Measurements from ENCODE around the gene UBE2G1. TPM values are rescaled to one million over a fixed set of nuclear protein-coding genes. Genes with fewer than 3 reads are reported as not detected.
"Not testable (repeated sequence)": the region's sequence is repeated elsewhere in the genome, so short reads cannot be mapped to it uniquely, and the experiment has no call there.

Gene UBE2G1
- total RNA-seq, 1 experiment from 2014 or later: 49.7 TPM

DNA sequence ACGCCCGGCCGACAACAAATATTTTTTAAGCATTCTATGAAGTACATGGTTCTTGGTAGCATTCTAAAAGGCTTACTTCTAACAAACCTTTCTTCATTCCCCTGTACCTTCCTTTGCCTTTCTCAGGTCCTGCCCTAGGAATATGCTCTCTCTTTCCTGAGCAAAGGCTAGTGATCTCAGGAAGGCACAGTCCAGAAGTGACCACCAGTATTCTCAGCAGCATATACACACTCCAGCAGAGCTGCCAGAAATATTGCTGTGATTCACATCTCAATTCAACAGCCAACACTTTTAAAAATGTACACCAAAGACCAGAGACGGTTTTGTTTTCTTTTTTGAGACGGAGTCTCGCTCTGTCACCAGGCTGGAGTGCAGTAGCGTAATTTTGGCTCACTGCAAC is 61.3 kb downstream of the UBE2G1 start:
- DNase-seq (ENCODE audit: low read depth): no peak

DNA sequence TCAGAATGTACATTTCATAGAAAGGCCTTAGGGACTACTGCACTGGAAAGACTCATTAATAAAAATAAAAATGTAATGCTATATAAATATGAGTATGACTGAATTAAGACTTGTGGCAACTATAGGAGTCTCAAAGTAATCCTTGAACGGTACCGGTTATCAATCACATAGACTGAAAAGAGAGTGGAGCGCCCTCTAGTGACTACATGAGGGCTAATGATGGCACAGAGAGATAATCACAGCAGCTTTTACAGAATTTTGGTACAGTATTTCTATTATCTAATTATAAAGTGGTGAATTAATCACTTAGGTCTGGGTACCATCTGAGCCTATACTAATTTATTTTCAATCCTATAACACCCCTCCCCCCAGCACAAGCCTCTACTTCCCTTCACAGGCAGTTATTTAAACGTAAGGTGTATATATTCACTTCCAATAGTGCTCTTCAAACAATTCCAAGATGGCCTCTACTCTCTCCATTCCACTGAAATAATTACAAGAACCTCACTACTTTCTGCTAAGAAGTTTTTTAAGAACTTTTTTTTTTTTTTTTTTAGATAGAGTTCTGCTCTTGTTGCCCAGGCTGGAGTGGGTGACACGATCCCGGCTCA is 62.0 kb downstream of the UBE2G1 start:
- DNase-seq (ENCODE audit: low read depth): peak; percentile 42

DNA sequence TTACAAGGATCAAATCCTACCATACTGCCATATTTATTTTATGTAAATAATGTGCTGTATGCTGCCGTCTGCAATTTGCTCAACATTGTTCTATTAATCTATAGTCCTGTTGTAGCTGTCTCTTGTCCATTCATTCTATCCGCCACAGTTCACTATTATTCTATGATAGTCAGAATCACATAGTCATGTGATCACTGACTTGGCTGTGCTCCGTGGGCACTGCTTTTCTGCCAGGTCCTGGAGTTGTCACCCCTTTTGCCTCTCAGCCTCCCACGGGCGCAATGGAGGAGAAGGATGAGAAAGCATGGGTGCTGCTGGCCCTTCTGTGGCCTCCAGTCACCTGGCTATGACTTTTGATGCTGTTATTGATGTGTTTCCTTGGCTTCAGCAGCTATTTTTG is 65.4 kb downstream of the UBE2G1 start:
- no peak for DNase-seq (ENCODE audit: low read depth)

DNA sequence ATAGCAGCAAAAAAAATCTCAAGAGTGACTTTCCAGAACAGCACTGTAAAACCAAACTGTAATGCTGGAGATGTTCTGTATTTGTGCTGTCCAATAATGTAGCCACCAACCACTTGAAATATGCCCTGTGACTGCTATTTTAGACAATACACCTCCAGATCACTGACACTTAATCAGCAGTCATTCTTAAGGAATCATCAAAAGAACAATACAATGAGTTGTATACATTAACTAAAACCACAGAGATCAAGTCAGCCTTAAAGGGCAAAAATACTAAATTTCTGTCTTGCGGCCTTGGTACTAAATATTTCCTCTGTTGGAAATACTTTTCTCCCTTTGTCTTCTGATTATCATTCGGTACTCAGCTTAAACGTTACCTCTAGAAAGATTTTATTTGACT is 69.1 kb downstream of the UBE2G1 start:
- DNase-seq (ENCODE audit: low read depth): no peak

DNA sequence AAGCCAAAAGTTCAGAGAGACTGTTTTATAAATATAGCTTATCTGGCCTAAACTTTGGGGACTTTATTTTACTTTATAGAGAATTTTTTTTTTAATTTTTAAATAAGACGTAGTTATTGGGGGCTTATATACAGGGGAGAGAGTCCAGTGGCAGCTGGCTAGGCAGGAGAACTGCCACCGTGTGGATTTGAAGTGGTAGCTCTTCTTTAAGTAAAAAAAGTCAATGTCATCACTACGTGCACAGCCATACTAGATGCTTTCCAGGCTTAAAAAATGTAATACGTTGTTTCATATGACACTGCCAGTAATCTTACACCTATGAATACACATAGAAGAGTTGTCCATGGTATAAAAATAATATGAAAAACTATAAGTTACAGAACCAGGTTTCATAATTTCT is 70.8 kb downstream of the UBE2G1 start:
- no peak for DNase-seq (ENCODE audit: low read depth)

DNA sequence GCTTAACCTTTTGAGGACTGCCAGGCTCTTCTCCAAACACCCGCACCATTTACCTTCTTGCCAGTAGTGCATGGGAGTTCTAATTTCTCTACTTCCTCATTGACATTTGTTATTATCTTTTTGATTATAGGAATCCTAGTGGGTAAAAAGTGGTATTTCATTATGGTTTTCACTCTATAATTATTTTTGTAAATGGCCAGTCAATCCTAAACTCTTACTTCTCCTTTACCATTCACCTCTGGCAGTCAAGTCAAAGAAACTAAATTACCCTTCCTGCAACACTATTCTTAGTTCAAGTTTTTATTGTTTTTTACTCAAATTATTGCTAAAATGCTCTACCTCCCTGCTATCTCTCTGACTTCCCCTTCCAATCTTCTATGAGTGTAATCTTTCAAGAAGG is 72.9 kb downstream of the UBE2G1 start:
- no peak for DNase-seq (ENCODE audit: low read depth)

DNA sequence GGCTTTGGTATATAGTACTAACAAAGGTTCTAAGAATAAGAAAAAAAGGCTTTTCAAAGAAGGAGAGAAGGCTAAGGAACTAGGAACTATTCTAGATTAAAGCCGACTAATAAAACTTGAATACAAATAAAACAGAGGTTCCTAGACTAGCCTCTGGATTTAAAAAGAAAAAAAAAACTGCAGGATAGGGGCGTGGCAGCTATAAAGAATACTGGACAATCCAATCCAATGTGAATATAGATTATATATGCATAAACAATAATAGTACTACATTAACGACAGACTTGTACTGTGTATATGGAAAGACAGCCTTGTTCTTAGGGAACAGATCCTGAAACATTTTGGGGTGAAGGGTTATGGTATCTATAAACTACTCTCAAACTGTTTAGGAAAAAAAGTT is 78.8 kb downstream of the UBE2G1 start:
- no peak for DNase-seq (ENCODE audit: low read depth)

DNA sequence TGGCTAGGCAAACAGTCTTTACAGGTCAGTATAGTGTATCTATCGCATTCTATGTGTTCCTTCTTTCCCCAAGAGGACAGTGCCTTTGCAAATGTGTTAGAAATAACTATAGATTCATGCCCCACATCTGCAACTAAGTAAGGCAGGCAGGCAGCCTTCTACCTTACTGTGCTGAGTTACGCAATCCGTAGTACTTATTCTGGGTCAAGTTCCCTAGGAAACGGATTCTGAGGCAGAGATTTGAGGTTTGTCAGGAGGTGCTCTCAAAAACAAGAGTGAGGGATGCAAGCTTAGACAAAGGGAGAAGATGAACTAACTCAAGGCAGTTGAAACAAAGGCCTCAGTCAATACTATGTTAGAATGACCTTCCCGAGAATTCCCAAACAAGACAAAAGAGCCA is 90.0 kb downstream of the UBE2G1 start:
- no peak for DNase-seq (ENCODE audit: low read depth)

DNA sequence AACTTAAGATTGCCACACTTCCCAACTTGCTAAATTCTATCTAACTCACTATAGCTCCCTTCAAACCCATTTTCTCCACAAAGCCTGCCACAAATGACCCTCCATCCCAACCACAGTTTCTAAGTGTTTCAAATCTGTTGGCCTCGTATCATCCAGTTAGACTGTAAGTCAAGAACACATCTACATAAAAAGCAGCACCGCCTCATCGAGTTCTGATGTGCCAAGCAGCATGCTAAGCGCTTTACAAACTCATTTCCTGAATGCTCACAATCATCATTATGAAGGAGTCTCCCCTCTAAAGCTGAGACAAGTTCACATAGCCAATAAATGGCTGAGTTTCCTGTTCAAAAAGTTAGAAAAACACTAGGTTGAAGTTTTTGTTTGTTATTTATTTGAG is 93.5 kb downstream of the UBE2G1 start:
- no peak for DNase-seq (ENCODE audit: low read depth)

DNA sequence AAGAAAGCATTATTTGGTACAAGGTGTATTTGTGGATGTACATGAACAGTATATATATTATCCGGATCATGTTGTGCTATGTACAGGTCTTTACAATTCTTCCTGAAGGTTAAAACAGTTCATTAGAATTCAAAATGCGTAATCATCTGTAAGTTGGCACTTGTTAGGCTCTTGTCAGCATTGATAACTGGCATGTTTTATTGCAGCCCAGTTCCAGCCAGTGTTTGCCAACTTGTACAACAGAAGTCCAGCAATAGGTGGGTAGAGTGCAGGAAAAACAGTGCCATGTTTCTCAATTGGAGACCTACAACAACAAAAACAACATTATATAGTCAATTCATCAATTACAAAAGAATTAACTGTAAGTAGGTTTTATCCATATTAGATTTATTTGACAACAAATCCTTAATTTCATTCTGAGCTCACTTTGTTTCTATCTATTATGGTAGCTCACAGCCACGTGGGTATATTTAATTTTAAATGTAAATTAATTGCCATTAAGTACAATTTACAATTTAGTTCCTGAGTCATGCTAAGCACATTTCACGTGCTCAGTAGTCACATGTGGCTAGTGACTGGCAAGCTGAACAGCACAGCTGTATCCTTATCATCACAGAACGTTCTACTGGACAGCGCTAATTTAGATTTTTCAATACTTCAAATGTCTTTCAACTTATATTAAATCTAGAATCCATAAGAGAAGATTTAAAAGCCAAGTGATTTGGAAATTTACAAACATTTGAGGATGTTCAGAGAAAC is 94.1 kb downstream of the UBE2G1 start:
- DNase-seq (ENCODE audit: low read depth): no peak

DNA sequence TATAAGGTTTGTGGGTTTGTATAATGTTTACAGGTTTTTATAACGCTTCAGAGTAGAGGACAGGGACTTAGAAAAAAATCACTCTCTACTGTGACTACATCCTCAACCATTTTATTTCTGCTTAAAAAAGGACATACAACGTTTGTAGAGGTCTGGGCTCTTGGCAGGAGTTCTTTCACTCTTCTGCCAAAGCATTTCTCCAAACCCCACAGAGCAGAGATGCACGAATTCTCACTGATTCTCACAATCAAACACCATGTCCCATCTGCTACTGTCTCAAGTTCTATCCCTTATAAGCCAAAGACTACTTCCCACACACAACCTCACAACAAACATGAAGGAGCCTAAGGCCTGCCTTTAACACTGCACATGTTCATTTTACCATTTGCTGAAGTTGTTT is 95.7 kb downstream of the UBE2G1 start:
- DNase-seq (ENCODE audit: low read depth): no peak

DNA sequence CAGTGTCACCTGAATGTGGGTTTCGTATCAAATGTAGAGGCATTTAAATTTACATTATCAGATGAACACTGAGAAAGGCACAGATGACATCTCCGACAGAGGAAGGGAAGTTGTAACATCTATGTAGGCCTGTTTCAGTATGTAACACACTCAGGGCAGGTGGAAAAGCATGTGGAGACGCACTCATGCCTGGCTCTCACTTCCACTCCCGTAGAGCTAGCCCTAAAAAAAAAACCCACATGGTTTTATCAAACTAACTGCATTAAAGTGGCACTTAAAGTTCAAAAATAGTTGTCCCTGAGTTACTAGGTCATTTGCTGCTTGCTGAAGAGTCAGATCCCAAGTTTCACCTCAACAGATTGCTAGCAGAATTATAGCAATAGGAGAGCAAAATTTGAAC is 96.6 kb downstream of the UBE2G1 start:
- no peak for DNase-seq (ENCODE audit: low read depth)

DNA sequence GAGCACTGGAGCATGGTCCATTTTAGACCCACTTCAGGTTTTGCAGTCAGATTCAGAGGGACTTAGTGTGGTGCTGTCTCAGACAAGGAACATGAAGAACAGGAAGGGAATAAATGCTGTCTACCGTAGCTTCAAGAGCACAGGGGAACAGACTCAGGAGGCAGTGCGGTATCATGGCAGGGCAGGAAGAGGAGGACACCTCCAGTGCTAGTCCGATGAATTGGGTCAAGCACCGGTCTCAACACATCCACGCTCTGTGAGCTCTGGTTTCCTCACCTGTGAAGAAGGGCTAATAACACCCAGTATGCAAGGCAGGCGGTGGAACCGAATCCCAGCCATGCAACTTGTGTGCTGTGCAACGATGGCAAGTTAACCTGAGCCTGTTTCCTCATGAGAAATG is 99.1 kb downstream of the UBE2G1 start:
- no peak for DNase-seq (ENCODE audit: low read depth)

DNA sequence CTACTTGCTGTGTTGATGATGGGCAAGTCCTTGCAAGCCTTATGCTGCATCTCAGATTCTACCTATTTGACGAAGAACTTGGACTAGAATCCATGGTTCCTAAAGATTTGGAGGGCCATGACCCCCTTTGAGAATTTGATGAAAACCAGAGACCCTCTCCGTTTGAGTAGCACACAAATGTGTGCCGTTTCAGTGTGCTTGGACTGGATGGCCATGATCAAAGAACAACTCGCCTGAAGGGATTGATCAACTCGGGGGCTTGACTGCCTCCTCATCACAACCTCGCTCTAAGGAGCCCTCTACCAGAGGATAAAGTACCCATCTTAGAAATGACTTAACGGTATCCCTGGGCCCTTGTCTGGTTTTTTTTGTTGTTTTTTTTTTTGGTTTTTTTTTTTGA is 99.9 kb downstream of the UBE2G1 start:
- no peak for DNase-seq (ENCODE audit: low read depth)

DNA sequence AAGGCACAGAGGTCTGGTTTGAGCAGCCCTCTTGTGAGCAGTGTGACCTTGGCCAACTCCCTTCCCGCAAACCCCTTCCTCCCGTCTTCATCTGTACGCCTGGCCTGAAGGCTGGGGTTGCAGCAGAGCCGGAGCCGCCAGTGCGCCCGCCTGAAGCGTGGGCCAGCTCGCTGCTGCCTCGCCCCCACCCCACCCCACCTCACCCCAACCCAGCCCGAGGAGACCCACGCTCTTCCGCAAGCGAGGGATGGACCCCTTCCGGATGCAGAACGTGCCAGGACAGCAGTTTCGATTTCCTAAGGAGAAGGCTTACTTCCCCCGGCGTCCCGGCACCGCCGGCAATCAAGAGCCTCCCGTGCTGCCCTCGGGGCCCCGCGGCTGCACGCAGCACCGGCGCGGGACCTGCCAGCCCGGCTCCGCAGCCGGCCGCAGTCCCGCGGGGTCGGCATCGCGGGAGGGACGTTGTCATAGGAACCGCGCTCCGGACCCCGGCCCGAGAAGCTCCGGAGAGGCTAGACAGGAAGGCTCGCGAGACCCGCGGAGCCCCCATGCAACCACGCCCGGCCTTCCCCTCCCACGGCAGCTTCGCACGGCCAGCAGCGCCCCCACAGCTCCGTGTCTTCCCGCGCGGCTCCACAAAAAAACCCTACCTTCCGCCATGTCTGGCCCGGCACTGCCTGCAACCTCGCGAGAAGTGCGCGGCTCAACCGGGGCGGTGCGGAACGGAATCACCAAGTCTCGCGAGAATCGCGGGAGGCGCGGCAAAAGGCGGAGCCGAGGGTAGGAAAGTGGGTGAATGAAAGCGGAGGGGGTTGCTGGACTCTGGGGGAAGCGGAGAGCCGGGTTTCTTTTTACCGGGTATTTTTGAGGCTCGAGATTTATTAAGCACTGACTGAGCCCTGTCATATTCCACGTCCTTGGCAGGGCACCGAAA is 102.9 kb downstream of the UBE2G1 start, which contains the start of gene ANKFY1:
ANKFY1 (minus strand) TSS at position 698 of the 934 bp plus-strand sequence; CDS start at position 660, 38 bp downstream.
- peak; percentile 91 for DNase-seq (ENCODE audit: low read depth)

DNA sequence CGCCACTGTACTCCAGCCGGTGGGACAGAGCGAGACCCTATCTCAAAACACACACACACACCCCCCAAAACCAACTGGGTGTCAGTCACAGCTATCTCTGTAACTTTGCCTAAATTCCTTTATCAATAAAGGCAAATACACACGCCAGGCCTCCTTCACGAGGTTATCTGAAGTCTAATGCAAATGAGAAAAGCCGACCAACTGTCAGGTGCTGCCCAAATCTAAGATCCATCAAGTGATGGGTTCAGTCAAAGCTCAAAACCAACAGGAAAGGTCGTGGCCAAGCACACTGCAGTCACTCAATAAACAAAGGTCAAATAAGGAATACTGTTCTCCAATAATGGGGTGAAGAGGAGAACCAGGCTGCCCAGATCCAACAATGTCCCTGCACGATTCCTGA is 103.8 kb downstream of the UBE2G1 start:
- no peak for DNase-seq (ENCODE audit: low read depth)

DNA sequence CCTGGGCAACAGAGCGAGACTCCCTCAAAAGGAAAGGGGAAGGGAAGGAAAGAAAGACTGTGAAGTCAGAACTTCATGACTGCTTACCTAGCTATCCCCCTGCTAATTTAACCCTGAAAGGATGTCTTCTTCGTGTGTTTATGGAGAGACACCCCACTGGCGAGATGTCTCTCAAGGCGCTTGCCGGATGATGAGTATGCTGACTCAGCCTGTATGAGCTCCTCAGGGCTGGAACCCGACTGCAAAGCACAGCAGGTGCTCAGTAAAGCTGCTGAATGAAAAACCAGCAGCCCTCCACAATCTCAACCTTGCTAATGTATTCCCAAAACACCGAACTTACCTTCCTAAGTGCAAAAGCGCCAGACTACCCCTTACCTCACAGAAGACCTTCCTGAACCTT is 105.0 kb downstream of the UBE2G1 start:
- no peak for DNase-seq (ENCODE audit: low read depth)

DNA sequence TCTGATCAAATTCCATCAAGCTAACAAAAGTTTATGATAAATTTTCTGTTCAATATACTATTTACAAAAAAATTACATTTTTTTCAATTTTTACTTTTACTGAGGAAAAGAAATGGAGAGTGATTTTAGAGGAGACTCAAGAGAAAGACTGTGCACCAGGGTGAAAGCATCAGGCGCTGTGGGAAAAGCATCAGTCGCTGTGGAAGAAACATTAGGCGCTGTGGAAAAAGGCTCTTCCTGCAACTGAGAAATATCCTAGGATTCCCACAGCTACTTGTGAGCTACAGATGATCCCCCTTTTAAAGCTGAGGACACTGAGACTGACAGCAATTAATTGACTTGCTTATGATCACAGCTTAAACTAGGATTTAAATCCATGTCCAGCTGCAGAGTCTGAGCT is 107.6 kb downstream of the UBE2G1 start:
- no peak for DNase-seq (ENCODE audit: low read depth)

DNA sequence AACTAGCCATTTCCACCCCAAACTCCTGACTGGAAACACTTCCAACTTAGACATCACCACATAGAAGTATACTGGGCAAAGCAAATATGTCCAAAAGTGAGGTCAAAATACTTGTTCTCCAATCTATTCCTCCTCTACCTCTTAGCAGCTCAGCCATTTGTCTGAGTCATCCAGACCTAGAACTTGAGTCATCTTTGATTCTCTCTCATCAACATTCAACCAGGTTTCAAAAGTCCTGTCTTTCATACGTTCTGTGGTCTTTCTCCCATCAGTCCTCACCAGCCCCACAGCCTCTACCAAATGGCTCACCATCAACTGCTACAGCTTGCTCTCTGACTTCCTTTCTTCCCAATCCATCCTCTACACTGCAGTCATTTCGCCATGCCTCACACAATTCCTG is 109.5 kb downstream of the UBE2G1 start:
- DNase-seq (ENCODE audit: low read depth): no peak

DNA sequence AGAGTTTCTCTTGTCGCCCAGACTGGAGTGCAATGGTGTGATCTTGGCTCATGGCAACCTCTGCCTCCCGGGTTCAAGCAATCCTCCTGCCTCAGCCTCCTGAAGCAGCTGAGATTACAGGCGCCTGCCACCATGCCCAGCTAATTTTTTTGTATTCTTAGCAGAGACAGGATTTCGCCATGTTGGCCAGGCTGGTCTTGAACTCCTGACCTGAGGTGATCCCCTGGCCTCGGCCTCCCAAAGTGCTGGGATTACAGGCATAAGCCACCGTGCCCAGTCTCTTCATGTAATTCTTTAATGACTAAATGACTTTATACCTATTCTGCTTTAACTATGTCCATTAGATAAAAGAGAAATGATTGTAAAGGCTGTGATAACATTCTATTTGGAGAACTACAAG is 111.2 kb downstream of the UBE2G1 start:
- not testable (repeated sequence) for DNase-seq (ENCODE audit: low read depth)

DNA sequence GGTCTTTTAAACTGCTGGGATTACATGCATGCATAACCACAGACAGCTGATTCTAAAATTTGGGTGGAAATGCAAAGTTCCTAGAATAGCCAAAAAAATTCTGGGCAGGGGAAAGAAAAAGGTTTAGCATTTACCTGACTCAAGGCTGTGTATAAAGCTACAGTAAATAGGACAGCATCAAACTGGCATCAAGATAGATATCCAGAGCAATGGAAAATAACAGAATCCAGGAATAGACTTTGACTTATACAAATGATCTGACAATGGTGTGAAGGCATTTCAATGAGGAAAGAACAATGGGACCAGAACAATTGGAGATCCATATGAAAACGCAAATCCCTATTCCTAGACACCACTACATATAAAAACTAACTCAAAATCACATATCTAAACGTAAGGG is 115.6 kb downstream of the UBE2G1 start:
- DNase-seq (ENCODE audit: low read depth): no peak

DNA sequence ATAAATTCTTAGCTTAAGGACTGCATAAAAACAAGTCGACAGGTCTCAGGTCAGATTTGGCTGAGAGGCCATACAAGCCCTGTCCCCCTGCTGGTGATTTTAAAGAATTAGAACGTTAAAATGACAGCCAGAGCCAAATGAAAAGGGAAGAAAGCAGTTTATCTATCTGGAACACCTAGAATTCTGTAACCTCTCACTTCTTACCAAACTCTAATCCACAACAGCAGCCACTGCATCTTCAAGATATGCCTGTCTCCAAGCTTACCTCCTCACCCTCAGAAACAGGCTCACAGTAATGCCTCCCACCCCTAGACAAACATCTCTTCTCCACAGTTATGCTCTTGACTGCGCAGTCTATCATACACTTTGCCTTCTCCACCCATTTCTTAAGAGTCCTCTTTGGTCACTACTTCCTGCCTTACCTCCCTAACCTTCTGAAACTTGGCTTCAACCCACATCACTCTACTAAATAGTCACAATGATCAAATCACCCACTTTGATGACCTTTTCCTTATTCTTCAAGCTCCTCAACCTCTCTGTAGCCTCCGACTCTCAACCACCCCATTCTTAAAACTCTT is 116.9 kb downstream of the UBE2G1 start:
- peak; percentile 20 for DNase-seq (ENCODE audit: low read depth)
